PC-3 (cell line): Measurements from ENCODE around the gene PDSS1. TPM values are rescaled to one million over a fixed set of nuclear protein-coding genes. Genes with fewer than 3 reads are reported as not detected.
"Not testable (repeated sequence)": the region's sequence is repeated elsewhere in the genome, so short reads cannot be mapped to it uniquely, and the experiment has no call there.

Experiments used
- ATAC-seq: fragments of 200-7000 bp; cut with Tn5 transposase; 2 replicates; pipeline ENCODE4 v1.9.1; 2020; ENCODE audit warnings: mild to moderate bottlenecking, moderate library complexity
- BruUV-seq: library from RNA; stranded (reverse); fragments of 400-500 nt; replicated peaks from 2 replicates; lab custom pipeline; 2021; lab: Mats Ljungman, UMichigan
- CTCF ChIA-PET: fragments of 300-600 bp; sonication (Branson Sonifier 250); formaldehyde crosslinking; loops from one replicate; lab custom pipeline; 2022; ENCODE audit warnings: antibody characterized with exemption; lab: Charles Lee
- POLR2A ChIA-PET: fragments of 300-600 bp; sonication (Branson Sonifier 250); formaldehyde crosslinking; loops from one replicate; lab custom pipeline; 2022; ENCODE audit warnings: antibody characterized with exemption; ENCODE audit not compliant: unreplicated experiment; lab: Charles Lee
- DNase-seq: peaks from one replicate; pipeline ENCODE4 v3.0.0-alpha.2; 2015
- H2AFZ ChIP-seq: fragments of 300-600 bp; sonication (generic); 2 replicates; pipeline ENCODE4 v1.6.0; 2016; ENCODE audit warnings: antibody characterized with exemption, low read length
- H3F3A ChIP-seq: fragments of 300-600 bp; sonication (generic); one replicate; pipeline ENCODE4 v1.6.0; 2017; ENCODE audit warnings: antibody characterized with exemption, low read length, control low read depth, mild to moderate bottlenecking; ENCODE audit not compliant: unreplicated experiment
- H3K27ac ChIP-seq: fragments of 300-600 bp; sonication (generic); 2 replicates; pipeline ENCODE4 v1.5.1; 2016; ENCODE audit warnings: mild to moderate bottlenecking, low read length
- H3K27me3 ChIP-seq: fragments of 300-600 bp; sonication (generic); 2 replicates; pipeline ENCODE4 v1.6.1; 2016; ENCODE audit warnings: low read length, mixed read lengths
- H3K36me3 ChIP-seq: fragments of 300-600 bp; sonication (generic); 2 replicates; pipeline ENCODE4 v1.6.1; 2016; ENCODE audit warnings: low read depth, mixed run types, low read length, mixed read lengths
- H3K4me1 ChIP-seq: fragments of 300-600 bp; sonication (generic); 2 replicates; pipeline ENCODE4 v1.5.1; 2016; ENCODE audit warnings: low read length; ENCODE audit not compliant: insufficient read depth
- H3K4me2 ChIP-seq: fragments of 300-600 bp; sonication (generic); 2 replicates; pipeline ENCODE4 v1.6.0; 2016; ENCODE audit warnings: low read length
- H3K4me3 ChIP-seq: fragments of 300-600 bp; sonication (generic); 2 replicates; pipeline ENCODE4 v1.5.1; 2016; ENCODE audit warnings: mild to moderate bottlenecking, low read length, mixed read lengths
- H3K79me2 ChIP-seq: fragments of 300-600 bp; sonication (generic); 2 replicates; pipeline ENCODE4 v1.6.1; 2017; ENCODE audit warnings: low read length, mixed read lengths
- H3K9ac ChIP-seq: fragments of 300-600 bp; sonication (generic); 2 replicates; pipeline ENCODE4 v1.6.0; 2016; ENCODE audit warnings: mild to moderate bottlenecking, low read length
- H3K9me2 ChIP-seq: fragments of 300-600 bp; sonication (generic); replicated peaks from 2 replicates; pipeline ENCODE4 v1.6.1; 2016; ENCODE audit warnings: mixed run types, low read length, mixed read lengths
- H3K9me3 ChIP-seq: fragments of 300-600 bp; sonication (generic); 2 replicates; pipeline ENCODE4 v1.6.1; 2016; ENCODE audit warnings: low read length, mixed read lengths
- H4K20me1 ChIP-seq: fragments of 300-600 bp; sonication (generic); 2 replicates; pipeline ENCODE4 v1.6.1; 2016; ENCODE audit warnings: low read length, mixed read lengths
- CTCF ChIP-seq: fragments of 300-600 bp; sonication (generic); conservative IDR thresholded peaks from 2 replicates; pipeline ENCODE4 v1.5.1; 2017; ENCODE audit warnings: antibody characterized with exemption, low read depth, mild to moderate bottlenecking, low read length
- EZH2 ChIP-seq: fragments of 300-600 bp; sonication (generic); IDR thresholded peaks from one replicate; pipeline ENCODE4 v1.6.1; 2017; ENCODE audit warnings: antibody characterized with exemption, mild to moderate bottlenecking, low read length; ENCODE audit not compliant: unreplicated experiment
- EZH2phosphoT487 ChIP-seq: fragments of 300-600 bp; sonication (generic); IDR thresholded peaks from 2 replicates; pipeline ENCODE4 v1.6.1; 2018; ENCODE audit warnings: mild to moderate bottlenecking, antibody characterized with exemption, low read length, borderline replicate concordance
- intact Hi-C: fragments of 100-400 bp; cut with micrococcal nuclease; formaldehyde crosslinking; loops from 2 replicates; pipeline ENCODE4 v1.9.0; 2023
- total RNA-seq: library from RNA; depleted of rRNA; stranded (reverse); fragments of >200 nt; gene quantifications from 2 replicates; pipeline ENCODE4 v1.2.3, GENCODE V29; 2014

Gene PDSS1
- total RNA-seq, 1 experiment from 2014 or later, result 16.8 TPM

GRCh38 chr10:26681076-26681475 is 16.4 kb upstream of the PDSS1 start:
- no peaks in the 10 kb centered on the region for H3F3A ChIP-seq
- no peak overlapping the region for H3K4me2 ChIP-seq
- no peaks in the 10 kb centered on the region for H3K36me3 ChIP-seq
- H2AFZ ChIP-seq, result no peak overlapping the region
- DNase-seq (no peak), ATAC-seq (no peak)
- H3K9ac ChIP-seq, result no peak overlapping the region
- intact Hi-C loops, result loop anchor here (5.0 kb wide), 1 partner anchor 201 kb away; no protein-coding TSS in a partner anchor
- no peak overlapping the region for H3K27ac ChIP-seq
- no peaks in the 10 kb centered on the region for H3K9me3 ChIP-seq
- H3K79me2 ChIP-seq, result no peaks in the 10 kb centered on the region
- no TSS peak for BruUV-seq
- no peaks in the 10 kb centered on the region for H4K20me1 ChIP-seq
- H3K4me1 ChIP-seq, result no peaks in the 10 kb centered on the region
- CTCF ChIA-PET, result no interaction called here
- H3K9me2 ChIP-seq, result no peaks in the 10 kb centered on the region
- no peak for TF ChIP-seq EZH2
- no peak for TF ChIP-seq CTCF
- no peak for TF ChIP-seq EZH2phosphoT487
- no peaks in the 10 kb centered on the region; the same call in 1 of the 2 replicates for H3K27me3 ChIP-seq
- H3K4me3 ChIP-seq, result no peak overlapping the region
- POLR2A ChIA-PET, result no interaction called here

GRCh38 chr10:26681971-26682370 is 15.5 kb upstream of the PDSS1 start:
- H2AFZ ChIP-seq, H3K36me3 ChIP-seq, POLR2A ChIA-PET, H3K27ac ChIP-seq, H3K4me1 ChIP-seq, H3K4me3 ChIP-seq, H3K9ac ChIP-seq, H3K9me3 ChIP-seq, H3K9me2 ChIP-seq, H4K20me1 ChIP-seq, H3K27me3 ChIP-seq, BruUV-seq, CTCF ChIA-PET, H3F3A ChIP-seq, H3K79me2 ChIP-seq: not testable (repeated sequence)
- 0 out of 2 replicates have a peak overlapping the region, but pooled peaks have one; percentile 30 for H3K4me2 ChIP-seq
- ATAC-seq (peak; percentile 100), DNase-seq (peak; percentile 56)
- intact Hi-C loops, result loop anchor here (5.0 kb wide), 1 partner anchor 200 kb away; no protein-coding TSS in a partner anchor

- no peaks in the 10 kb centered on the region for H3K36me3 ChIP-seq
- no TSS peak for BruUV-seq
- DNase-seq (no peak), ATAC-seq (no peak)
- H3K27me3 ChIP-seq, result no peaks in the 10 kb centered on the region
- H3K4me2 ChIP-seq, result no peak overlapping the region
- no peak for TF ChIP-seq EZH2
- no peak for TF ChIP-seq EZH2phosphoT487
- no peak for TF ChIP-seq CTCF
- H3K4me1 ChIP-seq, result no peaks in the 10 kb centered on the region
- no peaks in the 10 kb centered on the region for H3K9me3 ChIP-seq
- no peak overlapping the region for H2AFZ ChIP-seq
- H3K79me2 ChIP-seq, result no peaks in the 10 kb centered on the region
- CTCF ChIA-PET, result no interaction called here
- H3K9ac ChIP-seq, result no peak overlapping the region
- H3K4me3 ChIP-seq, result no peak overlapping the region
- no peak overlapping the region for H3K27ac ChIP-seq
- H3K9me2 ChIP-seq, result no peaks in the 10 kb centered on the region
- H4K20me1 ChIP-seq, result no peaks in the 10 kb centered on the region
- H3F3A ChIP-seq, result no peaks in the 10 kb centered on the region
- intact Hi-C loops, result loop anchor here (5.0 kb wide), 1 partner anchor 199 kb away; no protein-coding TSS in a partner anchor
- POLR2A ChIA-PET, result no interaction called here
Observed at GRCh38 chr10:26682931-26683330, 14.6 kb upstream of the PDSS1 start.
